ENCODE measurements around the gene STON2. TPM values are rescaled to one million over a fixed set of nuclear protein-coding genes. Genes with fewer than 3 reads are reported as not detected.

The STON2 gene
- total RNA-seq, 1 donor from 2014 or later, result 77.2 TPM

DNA sequence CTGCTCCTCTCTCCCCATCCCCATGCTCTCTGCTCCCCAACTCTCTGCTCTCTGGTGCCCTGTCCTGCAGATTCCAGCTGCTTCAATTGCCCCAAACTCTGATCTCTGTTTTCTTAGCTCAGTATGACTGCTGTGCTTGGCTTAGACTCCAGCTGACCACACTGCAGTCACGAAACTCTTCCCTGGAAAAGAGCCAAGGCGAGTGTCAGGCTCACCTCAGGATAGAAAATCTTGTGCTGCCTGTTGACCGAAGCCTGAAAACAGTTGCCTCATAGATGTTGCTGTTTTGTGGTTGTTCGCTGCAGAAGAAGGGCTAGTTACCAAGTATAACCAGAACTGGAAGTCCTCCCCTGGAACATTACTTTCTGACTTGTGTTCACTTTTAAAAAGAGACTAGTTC lies 6.7 kb upstream of the STON2 start:
- TF ChIP-seq, protein P1, sequence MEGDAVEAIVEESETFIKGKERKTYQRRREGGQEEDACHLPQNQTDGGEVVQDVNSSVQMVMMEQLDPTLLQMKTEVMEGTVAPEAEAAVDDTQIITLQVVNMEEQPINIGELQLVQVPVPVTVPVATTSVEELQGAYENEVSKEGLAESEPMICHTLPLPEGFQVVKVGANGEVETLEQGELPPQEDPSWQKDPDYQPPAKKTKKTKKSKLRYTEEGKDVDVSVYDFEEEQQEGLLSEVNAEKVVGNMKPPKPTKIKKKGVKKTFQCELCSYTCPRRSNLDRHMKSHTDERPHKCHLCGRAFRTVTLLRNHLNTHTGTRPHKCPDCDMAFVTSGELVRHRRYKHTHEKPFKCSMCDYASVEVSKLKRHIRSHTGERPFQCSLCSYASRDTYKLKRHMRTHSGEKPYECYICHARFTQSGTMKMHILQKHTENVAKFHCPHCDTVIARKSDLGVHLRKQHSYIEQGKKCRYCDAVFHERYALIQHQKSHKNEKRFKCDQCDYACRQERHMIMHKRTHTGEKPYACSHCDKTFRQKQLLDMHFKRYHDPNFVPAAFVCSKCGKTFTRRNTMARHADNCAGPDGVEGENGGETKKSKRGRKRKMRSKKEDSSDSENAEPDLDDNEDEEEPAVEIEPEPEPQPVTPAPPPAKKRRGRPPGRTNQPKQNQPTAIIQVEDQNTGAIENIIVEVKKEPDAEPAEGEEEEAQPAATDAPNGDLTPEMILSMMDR (IDR thresholded peaks at IDR 0.05; ENCODE audit: unreplicated experiment), result no peak

DNA sequence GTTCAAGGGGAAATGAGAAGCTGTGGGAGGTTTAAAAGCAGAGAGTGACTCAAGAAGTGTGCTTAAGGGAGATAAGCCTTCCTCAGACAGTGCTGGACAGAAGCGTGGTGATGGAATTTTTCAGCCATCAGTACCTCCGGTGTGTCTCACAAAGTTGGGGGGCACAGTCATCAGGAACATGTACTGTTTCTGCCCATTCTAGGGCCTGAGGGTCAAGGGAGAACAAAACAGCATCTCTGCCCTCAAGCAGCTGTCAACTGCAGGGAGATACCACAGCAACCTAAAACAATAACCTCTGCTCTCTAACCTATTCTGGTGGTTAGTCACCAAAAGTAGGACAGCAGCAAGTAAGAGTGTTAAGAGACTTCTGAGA lies 2.0 kb upstream of the STON2 start:
- DNase-seq (ENCODE audit: low spot score, unreplicated experiment), result no peak
- H3K36me3 Mint-ChIP-seq (ENCODE audit: insufficient read depth), result peaks cover 12% of the 10 kb centered on the region
- no peaks in the 10 kb centered on the region for H3K4me1 Mint-ChIP-seq (ENCODE audit: low read depth)
- H3K27ac Mint-ChIP-seq, result no peak overlapping the region
- H3K4me3 Mint-ChIP-seq (ENCODE audit: low read depth), result no peak overlapping the region
- no peaks in the 10 kb centered on the region for H3K27me3 Mint-ChIP-seq
- TF ChIP-seq, protein P1 (IDR thresholded peaks at IDR 0.05; ENCODE audit: unreplicated experiment), result no peak
- H3K9me3 Mint-ChIP-seq (ENCODE audit: low read depth), result peaks cover 7% of the 10 kb centered on the region

More for the DNA sequence above, 6.7 kb upstream of the STON2 start:
- H3K27ac Mint-ChIP-seq, result no peak overlapping the region
- peaks cover 13% of the 10 kb centered on the region for H3K9me3 Mint-ChIP-seq (ENCODE audit: low read depth)
- H3K36me3 Mint-ChIP-seq (ENCODE audit: insufficient read depth), result peaks cover 8% of the 10 kb centered on the region
- H3K4me1 Mint-ChIP-seq (ENCODE audit: low read depth), result peaks cover 6% of the 10 kb centered on the region
- no peaks in the 10 kb centered on the region for H3K27me3 Mint-ChIP-seq
- H3K4me3 Mint-ChIP-seq (ENCODE audit: low read depth), result no peak overlapping the region
- DNase-seq (ENCODE audit: low spot score, unreplicated experiment), result no peak

DNA sequence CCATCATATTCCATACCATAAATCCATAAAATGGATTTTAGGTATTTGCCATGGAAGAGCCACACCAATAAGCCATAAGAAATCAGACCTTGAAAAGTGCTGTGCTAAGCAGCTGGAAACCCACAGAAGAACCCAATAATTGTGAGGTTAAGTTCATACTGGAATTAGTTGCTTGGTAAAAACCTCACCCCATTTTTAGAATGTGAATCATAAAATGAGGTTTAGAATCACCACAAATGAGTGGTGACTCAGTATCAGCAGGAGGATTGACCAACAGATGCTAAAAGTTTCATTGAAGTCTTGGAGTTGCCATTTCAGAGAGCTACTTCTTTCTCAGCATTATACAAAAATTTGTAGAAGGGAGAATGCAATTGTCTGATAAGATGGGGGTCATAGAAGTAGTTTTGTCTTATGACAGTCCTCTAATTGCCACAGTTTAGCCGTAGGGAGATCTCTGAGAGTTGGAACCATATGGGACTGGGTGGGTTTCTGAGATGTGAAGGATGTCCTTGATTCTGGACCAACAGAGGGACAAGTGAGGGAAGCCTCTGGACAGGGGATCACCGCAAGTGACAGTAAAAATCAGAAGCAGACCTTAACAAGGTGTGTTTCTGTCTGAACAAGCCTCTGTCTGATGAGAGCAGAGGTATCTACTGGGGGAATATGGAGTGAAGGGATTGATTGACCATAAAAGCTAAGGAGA lies 1.4 kb upstream of the STON2 start:
- H3K4me1 Mint-ChIP-seq (ENCODE audit: low read depth), result no peaks in the 10 kb centered on the region
- no peaks in the 10 kb centered on the region for H3K27me3 Mint-ChIP-seq
- TF ChIP-seq, protein P1 (IDR thresholded peaks at IDR 0.05; ENCODE audit: unreplicated experiment), result no peak
- H3K36me3 Mint-ChIP-seq (ENCODE audit: insufficient read depth), result peaks cover 9% of the 10 kb centered on the region
- no peak overlapping the region for H3K4me3 Mint-ChIP-seq (ENCODE audit: low read depth)
- DNase-seq (ENCODE audit: low spot score, unreplicated experiment), result no peak
- peaks cover 7% of the 10 kb centered on the region for H3K9me3 Mint-ChIP-seq (ENCODE audit: low read depth)
- no peak overlapping the region for H3K27ac Mint-ChIP-seq

DNA sequence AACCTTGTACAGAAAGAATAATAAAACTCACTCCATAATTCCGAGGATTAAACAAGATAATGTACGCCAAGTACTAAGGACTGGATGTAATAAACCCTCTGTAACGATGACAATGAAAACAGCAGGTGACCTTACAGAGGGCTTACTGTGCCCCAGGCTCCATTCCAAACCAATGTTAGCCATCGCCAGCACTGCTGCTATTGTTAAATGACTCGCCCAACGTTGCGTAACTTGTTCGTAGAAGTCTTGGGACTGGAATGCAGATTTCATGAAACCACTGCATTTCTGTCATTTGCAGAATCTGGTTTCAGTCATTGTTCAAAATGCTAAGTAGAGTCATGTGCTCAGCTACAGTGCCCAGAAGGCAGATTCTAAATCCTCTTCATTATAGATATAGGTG lies 728 bp upstream of the STON2 start:
- TF ChIP-seq, protein P1 (IDR thresholded peaks at IDR 0.05; ENCODE audit: unreplicated experiment), result no peak
- H3K36me3 Mint-ChIP-seq (ENCODE audit: insufficient read depth), result peaks cover 8% of the 10 kb centered on the region
- no peaks in the 10 kb centered on the region for H3K4me1 Mint-ChIP-seq (ENCODE audit: low read depth)
- no peak overlapping the region for H3K4me3 Mint-ChIP-seq (ENCODE audit: low read depth)
- H3K9me3 Mint-ChIP-seq (ENCODE audit: low read depth), result peaks cover 7% of the 10 kb centered on the region
- no peaks in the 10 kb centered on the region for H3K27me3 Mint-ChIP-seq
- H3K27ac Mint-ChIP-seq, result no peak overlapping the region
- DNase-seq (ENCODE audit: low spot score, unreplicated experiment), result no peak

DNA sequence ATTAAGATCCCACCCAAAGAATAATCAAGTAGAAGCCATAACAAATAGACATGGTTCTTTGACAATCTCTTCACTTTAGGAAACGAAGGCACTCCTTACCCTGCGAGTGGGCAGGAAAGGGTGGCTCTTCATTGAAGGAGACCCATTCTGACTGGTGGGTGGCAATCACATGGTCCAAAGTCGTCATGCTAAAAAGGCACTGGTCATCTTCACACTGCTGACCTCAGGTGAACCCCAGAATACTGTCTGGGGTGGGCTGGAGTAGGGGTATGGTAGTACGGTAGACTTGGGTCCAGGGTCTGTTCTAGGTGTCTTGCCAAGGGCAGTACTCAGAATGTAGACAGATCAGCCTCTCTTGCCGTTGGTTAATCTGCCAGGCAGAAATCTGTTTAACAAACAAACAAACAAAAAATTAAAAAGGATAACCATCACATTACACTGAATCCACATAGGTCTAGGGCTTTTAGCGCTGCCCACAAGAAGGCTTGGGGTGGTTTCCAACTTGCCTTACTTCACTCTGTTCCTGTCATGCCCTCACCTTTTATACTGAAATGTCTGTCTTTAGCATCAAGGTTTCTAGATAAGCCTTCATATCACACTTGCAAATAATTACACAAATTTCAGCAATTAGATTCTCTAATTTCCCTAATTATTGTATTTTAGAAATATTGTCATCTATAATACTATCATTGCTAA lies 1.8 kb downstream of the STON2 start:
- no peak for DNase-seq (ENCODE audit: low spot score, unreplicated experiment)
- TF ChIP-seq, protein P1 (IDR thresholded peaks at IDR 0.05; ENCODE audit: unreplicated experiment), result no peak
- no peaks in the 10 kb centered on the region for H3K9me3 Mint-ChIP-seq (ENCODE audit: low read depth)
- H3K4me1 Mint-ChIP-seq (ENCODE audit: low read depth), result no peaks in the 10 kb centered on the region
- no peak overlapping the region for H3K27ac Mint-ChIP-seq
- peaks cover 8% of the 10 kb centered on the region for H3K36me3 Mint-ChIP-seq (ENCODE audit: insufficient read depth)
- no peak overlapping the region for H3K4me3 Mint-ChIP-seq (ENCODE audit: low read depth)
- no peaks in the 10 kb centered on the region for H3K27me3 Mint-ChIP-seq
